Neural cell (in vitro differentiated cells): Measurements from ENCODE around the gene DLG2. TPM values are rescaled to one million over a fixed set of nuclear protein-coding genes. Genes with fewer than 3 reads are reported as not detected.

Experiments used
- H2AFZ ChIP-seq: fragments of 200-600, 300-800 bp; sonication (generic), shearing (Covaris generic); 2 replicates; pipeline ENCODE4 v1.6.0; 2014; ENCODE audit warnings: low read depth, mild to moderate bottlenecking, antibody characterized with exemption, low read length, moderate library complexity
- H3F3A ChIP-seq: fragments of 200-600 bp; shearing (Covaris generic); 2 replicates; pipeline ENCODE4 v1.6.1; 2016; ENCODE audit warnings: mild to moderate bottlenecking, moderate library complexity, mixed read lengths, antibody characterized with exemption, low read length; ENCODE audit not compliant: insufficient read depth, poor library complexity, severe bottlenecking
- H3K27ac ChIP-seq: fragments of 200-600, 300-800 bp; sonication (generic), shearing (Covaris generic); 2 replicates; pipeline ENCODE4 v1.5.1; 2014; ENCODE audit warnings: mild to moderate bottlenecking, low read length, moderate library complexity
- H3K27me3 ChIP-seq: fragments of 300-800, 200-600 bp; sonication (generic), shearing (Covaris generic); 2 replicates; pipeline ENCODE4 v1.6.0; 2014; ENCODE audit warnings: mild to moderate bottlenecking, low read depth, low read length, moderate library complexity; ENCODE audit not compliant: insufficient read depth
- H3K36me3 ChIP-seq: fragments of 300-800, 200-600 bp; sonication (generic), shearing (Covaris generic); 2 replicates; pipeline ENCODE4 v1.5.1; 2014; ENCODE audit warnings: mild to moderate bottlenecking, antibody characterized with exemption, low read length, moderate library complexity; ENCODE audit not compliant: insufficient read depth
- H3K4me2 ChIP-seq: fragments of 300-800, 200-600 bp; sonication (generic), shearing (Covaris generic); 2 replicates; pipeline ENCODE4 v1.6.0; 2014; ENCODE audit warnings: mild to moderate bottlenecking, low read length
- H3K4me3 ChIP-seq: fragments of 300-800, 200-600 bp; sonication (generic), shearing (Covaris generic); 2 replicates; pipeline ENCODE4 v1.5.1; 2014; ENCODE audit warnings: mild to moderate bottlenecking, low read length, moderate library complexity
- H3K79me2 ChIP-seq: fragments of 200-600 bp; shearing (Covaris generic); replicated peaks from 2 replicates; pipeline ENCODE4 v1.6.0; 2014; ENCODE audit warnings: mild to moderate bottlenecking, low read length, moderate library complexity; ENCODE audit not compliant: insufficient read depth
- H3K9ac ChIP-seq: fragments of 300-800, 200-600 bp; sonication (generic), shearing (Covaris generic); 2 replicates; pipeline ENCODE4 v1.6.1; 2016; ENCODE audit warnings: mild to moderate bottlenecking, low read length, mixed read lengths
- H3K9me2 ChIP-seq: fragments of 200-600 bp; shearing (Covaris generic); 2 replicates; pipeline ENCODE4 v1.6.1; 2016; ENCODE audit warnings: mild to moderate bottlenecking, low read length, mixed read lengths; ENCODE audit not compliant: insufficient read depth
- H3K9me3 ChIP-seq: fragments of 200-600, 300-800 bp; sonication (generic), shearing (Covaris generic); 2 replicates; pipeline ENCODE4 v1.6.1; 2016; ENCODE audit warnings: mild to moderate bottlenecking, mixed run types, low read length, moderate library complexity, mixed read lengths
- H4K20me1 ChIP-seq: fragments of 200-600 bp; shearing (Covaris generic); 2 replicates; pipeline ENCODE4 v1.6.1; 2016; ENCODE audit warnings: mild to moderate bottlenecking, mixed run types; ENCODE audit not compliant: insufficient read depth
- CTCF ChIP-seq: fragments of 450-650 bp; IDR thresholded peaks from 2 replicates; pipeline ENCODE4 v1.5.1; 2014; ENCODE audit warnings: antibody characterized with exemption, mild to moderate bottlenecking, moderate library complexity; ENCODE audit not compliant: poor library complexity, severe bottlenecking
- EP300 ChIP-seq: fragments of 450-650 bp; conservative IDR thresholded peaks from 2 replicates; pipeline ENCODE4 v1.6.1; 2014; ENCODE audit warnings: antibody characterized with exemption, mild to moderate bottlenecking, moderate library complexity; ENCODE audit not compliant: poor library complexity, severe bottlenecking
- EZH2 ChIP-seq: fragments of 200-600, 300-800 bp; shearing (Covaris generic), sonication (generic); IDR thresholded peaks from 2 replicates; pipeline ENCODE4 v1.6.1; 2014; ENCODE audit warnings: antibody characterized with exemption, low read length, borderline replicate concordance, mild to moderate bottlenecking; ENCODE audit not compliant: insufficient read depth, poor library complexity, severe bottlenecking
- MXI1 ChIP-seq: fragments of 450-650 bp; conservative IDR thresholded peaks from 2 replicates; pipeline ENCODE4 v1.6.1; 2014; ENCODE audit warnings: antibody characterized with exemption, mild to moderate bottlenecking; ENCODE audit not compliant: poor library complexity, severe bottlenecking
- POLR2AphosphoS5 ChIP-seq: IDR thresholded peaks from 2 replicates; pipeline ENCODE4 v1.6.1; 2012
- RAD21 ChIP-seq: fragments of 450-650 bp; conservative IDR thresholded peaks from 2 replicates; pipeline ENCODE4 v1.6.1; 2014; ENCODE audit warnings: antibody characterized with exemption, mild to moderate bottlenecking, moderate library complexity
- REST ChIP-seq: IDR thresholded peaks from 2 replicates; pipeline ENCODE4 v1.6.1; 2012; ENCODE audit warnings: borderline replicate concordance
- SMC3 ChIP-seq: fragments of 450-650 bp; conservative IDR thresholded peaks from 2 replicates; pipeline ENCODE4 v1.6.1; 2014; ENCODE audit warnings: antibody characterized with exemption, mild to moderate bottlenecking, moderate library complexity; ENCODE audit not compliant: poor library complexity
- TAF1 ChIP-seq: IDR thresholded peaks from 2 replicates; pipeline ENCODE4 v1.6.1; 2012; ENCODE audit warnings: low read depth
- polyA plus RNA-seq: library from polyadenylated mRNA; depleted of rRNA; stranded (reverse); fragments of >200 nt; gene quantifications from 2 replicates; pipeline ENCODE4 v1.2.3, GENCODE V29; 2014

The DLG2 gene
- polyA plus RNA-seq, 1 donor from 2014 or later = 179 TPM

GRCh38 chr11:85295694-85296271 lies 331.4 kb downstream of the DLG2 start:
- no peak overlapping the region for H3K9ac ChIP-seq
- no peaks in the 10 kb centered on the region for H3K9me3 ChIP-seq
- H3K9me2 ChIP-seq = no peaks in the 10 kb centered on the region
- TF ChIP-seq CTCF (no peak), EP300 (no peak), POLR2AphosphoS5 (no peak), MXI1 (no peak), EZH2 (no peak), REST (no peak), RAD21 (no peak), SMC3 (no peak), TAF1 (no peak)
- H3F3A ChIP-seq = no peaks in the 10 kb centered on the region
- no peaks in the 10 kb centered on the region for H3K79me2 ChIP-seq
- H4K20me1 ChIP-seq = no peaks in the 10 kb centered on the region
- no peak overlapping the region for H2AFZ ChIP-seq
- H3K4me3 ChIP-seq = no peak overlapping the region
- no peaks in the 10 kb centered on the region for H3K36me3 ChIP-seq
- no peak overlapping the region for H3K4me2 ChIP-seq
- H3K27me3 ChIP-seq = no peaks in the 10 kb centered on the region
- no peak overlapping the region for H3K27ac ChIP-seq

GRCh38 chr11:85281550-85281949 lies 345.6 kb downstream of the DLG2 start:
- Histone ChIP-seq H3K79me2 (no peaks in the 10 kb centered on the region), H3K9me2 (no peaks in the 10 kb centered on the region), H3K27ac (no peak overlapping the region), H3F3A (no peaks in the 10 kb centered on the region), H3K9ac (no peak overlapping the region), H3K36me3 (no peaks in the 10 kb centered on the region), H4K20me1 (no peaks in the 10 kb centered on the region), H3K4me3 (no peak overlapping the region), H3K27me3 (no peaks in the 10 kb centered on the region), H2AFZ (no peak overlapping the region), H3K4me2 (no peak overlapping the region), H3K9me3 (no peaks in the 10 kb centered on the region)
- TF ChIP-seq RAD21 (no peak), POLR2AphosphoS5 (no peak), CTCF (no peak), SMC3 (no peak), REST (no peak), TAF1 (no peak), EP300 (no peak), MXI1 (no peak), EZH2 (no peak)
